Stomach (tissue), 4 donors: ENCODE measurements around the gene HLA-A.

Experiments used
- EP300 ChIP-seq: sonication (generic); formaldehyde crosslinking; IDR thresholded peaks from one replicate; pipeline ENCODE4 v1.6.1; 2017; ENCODE audit warnings: antibody characterized with exemption
- POLR2A ChIP-seq, 4 donors: fragments of 450-650 bp; IDR thresholded peaks; one replicate each; pipeline ENCODE4 v1.6.1; 2016; ENCODE audit warnings: antibody characterized with exemption in 4 of 4, control low read depth in 2 of 4, mild to moderate bottlenecking in 1 of 4, moderate library complexity in 1 of 4
- POLR2AphosphoS5 ChIP-seq, 3 donors: sonication (generic); formaldehyde crosslinking; IDR thresholded peaks; one replicate each; pipeline ENCODE4 v1.6.1; 2016; ENCODE audit warnings: antibody characterized with exemption in 3 of 3
- TF ChIP-seq, protein P1 (sequence below), 7 experiments: fragments of 450-650 bp in 4 of 7; fragments of 200-600 bp in 3 of 7; sonication (generic) in 3 of 7; IDR thresholded peaks; one replicate each; pipeline ENCODE4 v1.5.1; 2016 to 2019; ENCODE audit warnings: antibody characterized with exemption in 7 of 7, control low read depth in 2 of 7, mild to moderate bottlenecking in 1 of 7

DNA sequence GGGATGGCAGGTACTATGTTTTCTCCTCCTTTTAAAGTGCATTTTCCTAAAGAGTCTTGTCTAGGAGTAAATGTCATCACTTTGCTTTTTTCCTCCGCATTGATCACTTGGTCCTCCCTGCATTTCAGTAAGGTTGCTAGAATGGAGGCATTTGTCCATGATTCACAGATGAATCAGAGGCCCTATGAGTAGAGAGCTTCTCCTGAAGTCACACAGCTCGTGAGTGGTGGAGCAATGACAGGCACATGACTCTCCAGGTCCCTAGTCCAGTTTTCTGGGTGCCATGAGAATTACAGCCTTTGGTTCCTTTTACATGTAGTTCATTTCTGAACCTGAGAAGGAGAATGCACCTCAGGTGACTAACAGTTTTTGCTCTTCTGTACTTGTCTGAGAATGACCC lies 50.5 kb downstream of the HLA-A start:
- TF ChIP-seq, protein P1, sequence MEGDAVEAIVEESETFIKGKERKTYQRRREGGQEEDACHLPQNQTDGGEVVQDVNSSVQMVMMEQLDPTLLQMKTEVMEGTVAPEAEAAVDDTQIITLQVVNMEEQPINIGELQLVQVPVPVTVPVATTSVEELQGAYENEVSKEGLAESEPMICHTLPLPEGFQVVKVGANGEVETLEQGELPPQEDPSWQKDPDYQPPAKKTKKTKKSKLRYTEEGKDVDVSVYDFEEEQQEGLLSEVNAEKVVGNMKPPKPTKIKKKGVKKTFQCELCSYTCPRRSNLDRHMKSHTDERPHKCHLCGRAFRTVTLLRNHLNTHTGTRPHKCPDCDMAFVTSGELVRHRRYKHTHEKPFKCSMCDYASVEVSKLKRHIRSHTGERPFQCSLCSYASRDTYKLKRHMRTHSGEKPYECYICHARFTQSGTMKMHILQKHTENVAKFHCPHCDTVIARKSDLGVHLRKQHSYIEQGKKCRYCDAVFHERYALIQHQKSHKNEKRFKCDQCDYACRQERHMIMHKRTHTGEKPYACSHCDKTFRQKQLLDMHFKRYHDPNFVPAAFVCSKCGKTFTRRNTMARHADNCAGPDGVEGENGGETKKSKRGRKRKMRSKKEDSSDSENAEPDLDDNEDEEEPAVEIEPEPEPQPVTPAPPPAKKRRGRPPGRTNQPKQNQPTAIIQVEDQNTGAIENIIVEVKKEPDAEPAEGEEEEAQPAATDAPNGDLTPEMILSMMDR (IDR thresholded peaks at IDR 0.05), result no peak
- TF ChIP-seq POLR2AphosphoS5 (IDR thresholded peaks at IDR 0.05) (no peak), POLR2A (IDR thresholded peaks at IDR 0.05) (no peak), EP300 (no peak)
